ENCODE measurements around the gene HMX1.

GRCh38 chr4:8854016-8854415, 17.6 kb downstream of the HMX1 start:
- TF ChIP-seq POLR2A (IDR thresholded peaks at IDR 0.05) (no peak), CTCF (IDR thresholded peaks at IDR 0.05) (no peak)
